GM10266 (cell line): ENCODE results near the gene PRKN.
A peak's percentile ranks its signal among the peaks of the same experiment; 100 is the strongest.

Source experiments
- DNase-seq: peaks from one replicate; pipeline ENCODE4 v3.0.0; 2012; ENCODE audit errors: extremely low spot score
- TF ChIP-seq, protein P1 (sequence below): IDR thresholded peaks from 2 replicates; pipeline ENCODE4 v1.5.1; 2012; ENCODE audit warnings: mild to moderate bottlenecking, low read depth; ENCODE audit not compliant: control insufficient read depth, insufficient read depth; ENCODE audit errors: missing control alignments

PRKN gene

GRCh38 chr6:161379834-161380582 is 1347.6 kb downstream of the PRKN start:
- DNase-seq, result no peak
- TF ChIP-seq, protein P1, sequence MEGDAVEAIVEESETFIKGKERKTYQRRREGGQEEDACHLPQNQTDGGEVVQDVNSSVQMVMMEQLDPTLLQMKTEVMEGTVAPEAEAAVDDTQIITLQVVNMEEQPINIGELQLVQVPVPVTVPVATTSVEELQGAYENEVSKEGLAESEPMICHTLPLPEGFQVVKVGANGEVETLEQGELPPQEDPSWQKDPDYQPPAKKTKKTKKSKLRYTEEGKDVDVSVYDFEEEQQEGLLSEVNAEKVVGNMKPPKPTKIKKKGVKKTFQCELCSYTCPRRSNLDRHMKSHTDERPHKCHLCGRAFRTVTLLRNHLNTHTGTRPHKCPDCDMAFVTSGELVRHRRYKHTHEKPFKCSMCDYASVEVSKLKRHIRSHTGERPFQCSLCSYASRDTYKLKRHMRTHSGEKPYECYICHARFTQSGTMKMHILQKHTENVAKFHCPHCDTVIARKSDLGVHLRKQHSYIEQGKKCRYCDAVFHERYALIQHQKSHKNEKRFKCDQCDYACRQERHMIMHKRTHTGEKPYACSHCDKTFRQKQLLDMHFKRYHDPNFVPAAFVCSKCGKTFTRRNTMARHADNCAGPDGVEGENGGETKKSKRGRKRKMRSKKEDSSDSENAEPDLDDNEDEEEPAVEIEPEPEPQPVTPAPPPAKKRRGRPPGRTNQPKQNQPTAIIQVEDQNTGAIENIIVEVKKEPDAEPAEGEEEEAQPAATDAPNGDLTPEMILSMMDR, result no peak

GRCh38 chr6:161378115-161378514 is 1349.5 kb downstream of the PRKN start:
- TF ChIP-seq, protein P1, result no peak
- DNase-seq, result no peak

GRCh38 chr6:161377116-161377515 is 1350.5 kb downstream of the PRKN start:
- no peak for DNase-seq
- TF ChIP-seq, protein P1, result no peak

GRCh38 chr6:161376367-161376766 is 1351.2 kb downstream of the PRKN start:
- DNase-seq, result no peak
- TF ChIP-seq, protein P1, result no peak

GRCh38 chr6:161374971-161375873 is 1352.3 kb downstream of the PRKN start:
- TF ChIP-seq, protein P1, result no peak
- DNase-seq, result no peak

- TF ChIP-seq, protein P1, result peak; percentile 96
- DNase-seq, result peak; percentile 61
Measured at GRCh38 chr6:161373905-161374451, 1353.6 kb downstream of the PRKN start.
